HepG2 (cell line): ENCODE data around the gene SYMPK. TPM values are rescaled to one million over a fixed set of nuclear protein-coding genes. Genes with fewer than 3 reads are reported as not detected.
A peak's percentile ranks its signal among the peaks of the same experiment; 100 is the strongest.

Experiments used
- ATAC-seq: fragments of 200-7000 bp; cut with Tn5 transposase; 3 replicates; pipeline ENCODE4 v1.9.1; 2020; ENCODE audit warnings: mild to moderate bottlenecking, moderate library complexity
- BruUV-seq: library from RNA; stranded (reverse); fragments of 400-500 nt; replicated peaks from 2 replicates; lab custom pipeline; 2021; lab: Mats Ljungman, UMichigan
- CTCF ChIA-PET: fragments of 300-600 bp; formaldehyde crosslinking; extraction: SDS; loops from one replicate; lab custom pipeline; 2021; ENCODE audit warnings: low total read pairs, inconsistent platforms, low intra/inter-chr PET ratio; lab: Yijun Ruan, JAX
- POLR2A ChIA-PET: fragments of 350-600 bp; sonication (Branson Sonifier 250); formaldehyde crosslinking; loops from one replicate; lab custom pipeline; 2020; ENCODE audit warnings: antibody characterized with exemption, inconsistent platforms; lab: Yijun Ruan, JAX
- DNase-seq: peaks from one replicate; pipeline ENCODE4 v3.0.0-alpha.2; 2015; ENCODE audit warnings: low spot score
- FAIRE-seq: peaks from 3 replicates; lab custom pipeline; 2011; peaks lifted over from hg19 to GRCh38; lab: Jason Lieb, UNC
- H2AFZ ChIP-seq: one replicate; pipeline ENCODE4 v1.6.1; 2011; ENCODE audit warnings: low read length, inconsistent platforms
- H3K27ac ChIP-seq: fragments of 300-600 bp; 3 replicates; pipeline ENCODE4 v1.8.0; 2011; ENCODE audit warnings: mixed run types, mild to moderate bottlenecking, mixed read lengths, low read length, inconsistent platforms; ENCODE audit not compliant: insufficient read depth; ENCODE audit errors: extremely low read length
- H3K27me3 ChIP-seq, 2 experiments: fragments of 200-600 bp in 1 of 2; 2 replicates in 1 of 2; 3 replicates in 1 of 2; pipeline versions ENCODE4 v1.6.0 to v1.8.0; 2011; ENCODE audit warnings: low read length in 2 of 2, mild to moderate bottlenecking in 2 of 2, moderate library complexity in 2 of 2, inconsistent platforms in 1 of 2; ENCODE audit not compliant: insufficient read depth in 2 of 2, control insufficient read depth in 1 of 2
- H3K36me3 ChIP-seq, 2 experiments: fragments of 200-600 bp in 1 of 2; replicated peaks in 1 of 2; 2 replicates in 1 of 2; 3 replicates in 1 of 2; pipeline versions ENCODE4 v1.5.1 to v1.8.0; 2011; ENCODE audit warnings: low read length in 2 of 2, inconsistent platforms in 1 of 2; ENCODE audit not compliant: insufficient read depth in 2 of 2, control insufficient read depth in 1 of 2
- H3K4me1 ChIP-seq: 2 replicates; pipeline ENCODE4 v1.5.1; 2012; ENCODE audit warnings: low read length, inconsistent platforms; ENCODE audit not compliant: insufficient read depth
- H3K4me2 ChIP-seq: 2 replicates; pipeline ENCODE4 v1.6.0; 2011; ENCODE audit warnings: low read depth, low read length, inconsistent platforms
- H3K4me3 ChIP-seq, 3 experiments: fragments of 200-600 bp in 1 of 3; sonication (generic), shearing (Covaris generic) in 1 of 3; replicated peaks in 1 of 3; 2 replicates each; pipeline ENCODE4 v1.5.1; 2011 to 2016; ENCODE audit warnings: low read length in 3 of 3, inconsistent platforms in 2 of 3, low read depth in 2 of 3, mild to moderate bottlenecking in 2 of 3, control low read depth in 1 of 3, mixed read lengths in 1 of 3; ENCODE audit not compliant: insufficient read depth in 1 of 3
- H3K79me2 ChIP-seq: one replicate; pipeline ENCODE4 v1.6.1; 2011; ENCODE audit warnings: low read length, inconsistent platforms; ENCODE audit not compliant: insufficient read depth
- H3K9ac ChIP-seq: 2 replicates; pipeline ENCODE4 v1.6.0; 2011; ENCODE audit warnings: mild to moderate bottlenecking, low read depth, low read length, inconsistent platforms; ENCODE audit not compliant: insufficient read depth
- H3K9me3 ChIP-seq: 2 replicates; pipeline ENCODE4 v1.5.1; 2012; ENCODE audit warnings: mild to moderate bottlenecking, low read length
- H4K20me1 ChIP-seq: 2 replicates; pipeline ENCODE4 v1.6.0; 2011; ENCODE audit warnings: inconsistent platforms, mild to moderate bottlenecking, low read length, moderate library complexity; ENCODE audit not compliant: insufficient read depth
- HNRNPH1 ChIP-seq: fragments of 200-400 bp; formaldehyde crosslinking; optimal IDR thresholded peaks from 2 replicates; pipeline ENCODE3; 2017; ENCODE audit warnings: mild to moderate bottlenecking, low read depth, low read length
- HNRNPL ChIP-seq: fragments of 200-400 bp; formaldehyde crosslinking; IDR thresholded peaks from 2 replicates; pipeline ENCODE4 v1.6.1; 2017; ENCODE audit warnings: mild to moderate bottlenecking, low read depth, low read length
- ONECUT2 ChIP-seq: sonication (generic); formaldehyde crosslinking; IDR thresholded peaks from 2 replicates; pipeline ENCODE4 v1.4.0; 2020; ENCODE audit warnings: missing genetic modification reagents
- ZFP91 ChIP-seq: sonication (generic); formaldehyde crosslinking; IDR thresholded peaks from 2 replicates; pipeline ENCODE4 v1.9.0; 2022; ENCODE audit warnings: missing genetic modification reagents, mild to moderate bottlenecking, borderline replicate concordance
- ZNF567 ChIP-seq: sonication (generic); formaldehyde crosslinking; IDR thresholded peaks from 2 replicates; pipeline ENCODE4 v1.8.1; 2023; ENCODE audit warnings: mild to moderate bottlenecking, missing genetic modification reagents, borderline replicate concordance
- WGBS: methylation state at CpG from one replicate; pipeline ENCODE4 v1.1.6; 2017; ENCODE audit warnings: low lambda C conversion rate; 5-methylcytosine and 5-hydroxymethylcytosine counted together
- in situ Hi-C: cut with HindIII; loops from 2 replicates; pipeline ENCODE4 v1.10.0; 2017; ENCODE audit warnings: low pct_unique_long_range_greater_than_20kb; ENCODE audit not compliant: extremely low pct_ligation_motif_present
- intact Hi-C: fragments of 100-400 bp; cut with micrococcal nuclease; formaldehyde crosslinking; loops from one replicate; pipeline ENCODE4 v1.10.0; 2022; ENCODE audit not compliant: unreplicated experiment
- polyA plus RNA-seq, 8 experiments: library from polyadenylated mRNA; depleted of rRNA in 3 of 8; stranded (reverse) in 7 of 8; unstranded in 1 of 8; fragments of >200 nt; fragmentation: Illumina TruSeq in 4 of 8; extraction: Trizol in 4 of 8; gene quantifications; 2 replicates each; pipeline versions ENCODE4 v1.2.1 to v1.2.3, GENCODE V29; 2011 to 2016; ENCODE audit warnings: low read depth in 4 of 8, missing spikeins in 1 of 8, mixed read lengths in 1 of 8; ENCODE audit not compliant: insufficient read depth in 1 of 8
- total RNA-seq, 5 experiments: library from RNA; depleted of rRNA; stranded (reverse); fragments of >200 nt; fragmentation: Illumina TruSeq; extraction: Trizol; gene quantifications; 2 replicates each; pipeline ENCODE4 v1.2.3, GENCODE V29; 2016; ENCODE audit warnings: low read depth in 1 of 5
- TF ChIP-seq, protein P1 (sequence below): IDR thresholded peaks from 2 replicates; pipeline ENCODE4 v1.6.1; 2012; ENCODE audit warnings: low read depth, low read length, improper control_type of control experiment
- TF ChIP-seq, protein P2 (sequence below), 2 experiments: sonication (generic) in 1 of 2; formaldehyde crosslinking in 1 of 2; IDR thresholded peaks; 2 replicates each; pipeline versions ENCODE4 v1.4.0 to v1.6.1; 2018 to 2020; ENCODE audit warnings: missing genetic modification reagents in 2 of 2, borderline replicate concordance in 1 of 2, low read depth in 1 of 2, mild to moderate bottlenecking in 1 of 2, missing biosample characterization in 1 of 2
- TF ChIP-seq, protein P3 (sequence below): IDR thresholded peaks from 2 replicates; pipeline ENCODE4 v1.6.1; 2016; ENCODE audit warnings: missing compliant biosample characterization, missing genetic modification reagents, borderline replicate concordance
- TF ChIP-seq, protein P4 (sequence below): sonication (generic); formaldehyde crosslinking; IDR thresholded peaks from 2 replicates; pipeline ENCODE4 v1.4.0; 2020; ENCODE audit warnings: missing genetic modification reagents, borderline replicate concordance

SYMPK gene
- total and polyA plus RNA-seq, 2 of the 13 experiments (the other 11 are each of a cell fraction or from before 2014, with no cell fraction given) = 21.9 to 55.7 TPM

DNA sequence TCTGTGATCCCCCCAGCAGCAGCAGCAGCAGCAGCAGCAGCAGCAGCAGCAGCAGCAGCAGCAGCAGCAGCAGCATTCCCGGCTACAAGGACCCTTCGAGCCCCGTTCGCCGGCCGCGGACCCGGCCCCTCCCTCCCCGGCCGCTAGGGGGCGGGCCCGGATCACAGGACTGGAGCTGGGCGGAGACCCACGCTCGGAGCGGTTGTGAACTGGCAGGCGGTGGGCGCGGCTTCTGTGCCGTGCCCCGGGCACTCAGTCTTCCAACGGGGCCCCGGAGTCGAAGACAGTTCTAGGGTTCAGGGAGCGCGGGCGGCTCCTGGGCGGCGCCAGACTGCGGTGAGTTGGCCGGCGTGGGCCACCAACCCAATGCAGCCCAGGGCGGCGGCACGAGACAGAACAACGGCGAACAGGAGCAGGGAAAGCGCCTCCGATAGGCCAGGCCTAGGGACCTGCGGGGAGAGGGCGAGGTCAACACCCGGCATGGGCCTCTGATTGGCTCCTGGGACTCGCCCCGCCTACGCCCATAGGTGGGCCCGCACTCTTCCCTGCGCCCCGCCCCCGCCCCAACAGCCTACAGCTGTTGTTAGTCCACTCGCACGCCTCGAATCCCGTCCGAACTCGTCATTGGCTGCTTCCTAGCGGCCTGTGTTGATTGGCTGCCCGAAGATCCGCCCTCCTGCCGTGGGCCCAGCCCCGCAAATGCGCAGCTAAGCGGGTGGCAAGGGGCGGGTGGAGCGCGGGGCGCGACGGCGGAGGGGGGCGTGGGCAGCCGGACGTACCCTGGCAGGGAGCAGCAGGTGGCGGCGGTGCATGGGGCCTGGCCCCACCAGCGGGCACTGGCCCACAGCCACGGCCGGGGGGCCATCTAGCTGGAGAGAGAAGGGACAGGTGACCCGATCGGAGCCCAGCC is 92.5 kb downstream of the SYMPK start (continued):
- TF ChIP-seq, protein P1, sequence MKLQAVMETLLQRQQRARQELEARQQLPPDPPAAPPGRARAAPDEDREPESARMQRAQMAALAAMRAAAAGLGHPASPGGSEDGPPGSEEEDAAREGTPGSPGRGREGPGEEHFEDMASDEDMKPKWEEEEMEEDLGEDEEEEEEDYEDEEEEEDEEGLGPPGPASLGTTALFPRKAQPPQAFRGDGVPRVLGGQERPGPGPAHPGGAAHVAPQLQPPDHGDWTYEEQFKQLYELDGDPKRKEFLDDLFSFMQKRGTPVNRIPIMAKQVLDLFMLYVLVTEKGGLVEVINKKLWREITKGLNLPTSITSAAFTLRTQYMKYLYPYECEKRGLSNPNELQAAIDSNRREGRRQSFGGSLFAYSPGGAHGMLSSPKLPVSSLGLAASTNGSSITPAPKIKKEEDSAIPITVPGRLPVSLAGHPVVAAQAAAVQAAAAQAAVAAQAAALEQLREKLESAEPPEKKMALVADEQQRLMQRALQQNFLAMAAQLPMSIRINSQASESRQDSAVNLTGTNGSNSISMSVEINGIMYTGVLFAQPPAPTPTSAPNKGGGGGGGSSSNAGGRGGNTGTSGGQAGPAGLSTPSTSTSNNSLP = no peak
- TF ChIP-seq ONECUT2 (no peak), ZNF567 (no peak), HNRNPH1 (no peak), ZFP91 (CRISPR knock-in tag) (peak; percentile 84; the same call in 1 of the 2 replicates)
- TF ChIP-seq, all 625 proteins: peak for 322

DNA sequence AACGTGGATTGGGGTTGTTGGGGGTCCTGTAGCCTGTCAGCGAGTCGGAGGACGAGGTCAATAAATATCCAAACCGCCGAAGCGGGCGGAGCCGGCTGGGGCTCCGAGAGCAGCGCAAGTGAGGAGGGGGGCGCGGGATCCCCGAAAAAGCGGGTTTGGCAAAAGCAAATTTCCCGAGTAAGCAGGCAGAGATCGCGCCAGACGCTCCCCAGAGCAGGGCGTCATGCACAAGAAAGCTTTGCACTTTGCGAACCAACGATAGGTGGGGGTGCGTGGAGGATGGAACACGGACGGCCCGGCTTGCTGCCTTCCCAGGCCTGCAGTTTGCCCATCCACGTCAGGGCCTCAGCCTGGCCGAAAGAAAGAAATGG is 93.1 kb downstream of the SYMPK start:
- under 1% methylated on average over 21 of the region's 28 CpGs for WGBS
- Histone ChIP-seq H3K27me3 (no peaks in the 10 kb centered on the region), H3K9me3 (no peaks in the 10 kb centered on the region), H2AFZ (no peak overlapping the region), H3K36me3 (no peaks in the 10 kb centered on the region), H4K20me1 (no peaks in the 10 kb centered on the region), H3K4me1 (peaks cover 21% of the 10 kb centered on the region), H3K79me2 (peaks cover 3% of the 10 kb centered on the region), H3K4me3 (peak overlapping the region; percentile 69 to 83 (median 70)), H3K9ac (peak overlapping the region; percentile 74), H3K27ac (peak overlapping the region; percentile 85), H3K4me2 (peak overlapping the region; percentile 99)
- CTCF ChIA-PET = interaction anchor here (1.2 to 2.4 kb wide), 2 partner anchors 9 to 29 kb away, joined by 3 to 17 read pairs; no protein-coding TSS in a partner anchor
- ATAC-seq (no peak), DNase-seq (no peak), FAIRE-seq (no peak)
- BruUV-seq = no TSS peak
- POLR2A ChIA-PET = interaction anchor here (0.6 to 4.7 kb wide), 29 partner anchors 9 to 399 kb away, joined by 3 to 94 read pairs (median 8); partner anchors contain the start of genes CCDC61, DMPK, DMWD and FBXO46
- intact Hi-C loops (loop anchor here (1.0 to 5.0 kb wide), 3 partner anchors 29 to 77 kb away; partner anchors contain the start of genes FBXO46, MEIOSIN and QPCTL), in situ Hi-C loops (no loop called here)
- no peak for TF ChIP-seq HNRNPL
- TF ChIP-seq, protein P2, sequence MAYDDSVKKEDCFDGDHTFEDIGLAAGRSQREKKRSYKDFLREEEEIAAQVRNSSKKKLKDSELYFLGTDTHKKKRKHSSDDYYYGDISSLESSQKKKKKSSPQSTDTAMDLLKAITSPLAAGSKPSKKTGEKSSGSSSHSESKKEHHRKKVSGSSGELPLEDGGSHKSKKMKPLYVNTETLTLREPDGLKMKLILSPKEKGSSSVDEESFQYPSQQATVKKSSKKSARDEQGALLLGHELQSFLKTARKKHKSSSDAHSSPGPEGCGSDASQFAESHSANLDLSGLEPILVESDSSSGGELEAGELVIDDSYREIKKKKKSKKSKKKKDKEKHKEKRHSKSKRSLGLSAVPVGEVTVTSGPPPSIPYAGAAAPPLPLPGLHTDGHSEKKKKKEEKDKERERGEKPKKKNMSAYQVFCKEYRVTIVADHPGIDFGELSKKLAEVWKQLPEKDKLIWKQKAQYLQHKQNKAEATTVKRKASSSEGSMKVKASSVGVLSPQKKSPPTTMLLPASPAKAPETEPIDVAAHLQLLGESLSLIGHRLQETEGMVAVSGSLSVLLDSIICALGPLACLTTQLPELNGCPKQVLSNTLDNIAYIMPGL (CRISPR knock-in tag; IDR thresholded peaks at IDR 0.05; ENCODE audit: borderline replicate concordance in 1 of 2, low read depth in 1 of 2) = peak in 1 of 2 experiments; percentile 3; a peak in 1 of 4 replicates
- TF ChIP-seq, protein P3, sequence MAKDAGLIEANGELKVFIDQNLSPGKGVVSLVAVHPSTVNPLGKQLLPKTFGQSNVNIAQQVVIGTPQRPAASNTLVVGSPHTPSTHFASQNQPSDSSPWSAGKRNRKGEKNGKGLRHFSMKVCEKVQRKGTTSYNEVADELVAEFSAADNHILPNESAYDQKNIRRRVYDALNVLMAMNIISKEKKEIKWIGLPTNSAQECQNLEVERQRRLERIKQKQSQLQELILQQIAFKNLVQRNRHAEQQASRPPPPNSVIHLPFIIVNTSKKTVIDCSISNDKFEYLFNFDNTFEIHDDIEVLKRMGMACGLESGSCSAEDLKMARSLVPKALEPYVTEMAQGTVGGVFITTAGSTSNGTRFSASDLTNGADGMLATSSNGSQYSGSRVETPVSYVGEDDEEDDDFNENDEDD (CRISPR knock-in tag) = no peak
- TF ChIP-seq, protein P4, sequence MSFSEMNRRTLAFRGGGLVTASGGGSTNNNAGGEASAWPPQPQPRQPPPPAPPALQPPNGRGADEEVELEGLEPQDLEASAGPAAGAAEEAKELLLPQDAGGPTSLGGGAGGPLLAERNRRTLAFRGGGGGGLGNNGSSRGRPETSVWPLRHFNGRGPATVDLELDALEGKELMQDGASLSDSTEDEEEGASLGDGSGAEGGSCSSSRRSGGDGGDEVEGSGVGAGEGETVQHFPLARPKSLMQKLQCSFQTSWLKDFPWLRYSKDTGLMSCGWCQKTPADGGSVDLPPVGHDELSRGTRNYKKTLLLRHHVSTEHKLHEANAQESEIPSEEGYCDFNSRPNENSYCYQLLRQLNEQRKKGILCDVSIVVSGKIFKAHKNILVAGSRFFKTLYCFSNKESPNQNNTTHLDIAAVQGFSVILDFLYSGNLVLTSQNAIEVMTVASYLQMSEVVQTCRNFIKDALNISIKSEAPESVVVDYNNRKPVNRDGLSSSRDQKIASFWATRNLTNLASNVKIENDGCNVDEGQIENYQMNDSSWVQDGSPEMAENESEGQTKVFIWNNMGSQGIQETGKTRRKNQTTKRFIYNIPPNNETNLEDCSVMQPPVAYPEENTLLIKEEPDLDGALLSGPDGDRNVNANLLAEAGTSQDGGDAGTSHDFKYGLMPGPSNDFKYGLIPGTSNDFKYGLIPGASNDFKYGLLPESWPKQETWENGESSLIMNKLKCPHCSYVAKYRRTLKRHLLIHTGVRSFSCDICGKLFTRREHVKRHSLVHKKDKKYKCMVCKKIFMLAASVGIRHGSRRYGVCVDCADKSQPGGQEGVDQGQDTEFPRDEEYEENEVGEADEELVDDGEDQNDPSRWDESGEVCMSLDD (CRISPR knock-in tag) = no peak
